Erythroblast (primary cell): ENCODE measurements around the gene MYO1H.

ENCODE experiments used
- GATA1 ChIP-seq: IDR thresholded peaks from 2 replicates; pipeline ENCODE4 v1.6.1; 2011; ENCODE audit warnings: low read depth, mild to moderate bottlenecking, control low read depth, low read length, moderate library complexity
- POLR2A ChIP-seq: IDR thresholded peaks from 2 replicates; pipeline ENCODE4 v1.6.1; 2011; ENCODE audit warnings: mild to moderate bottlenecking, low read length

DNA sequence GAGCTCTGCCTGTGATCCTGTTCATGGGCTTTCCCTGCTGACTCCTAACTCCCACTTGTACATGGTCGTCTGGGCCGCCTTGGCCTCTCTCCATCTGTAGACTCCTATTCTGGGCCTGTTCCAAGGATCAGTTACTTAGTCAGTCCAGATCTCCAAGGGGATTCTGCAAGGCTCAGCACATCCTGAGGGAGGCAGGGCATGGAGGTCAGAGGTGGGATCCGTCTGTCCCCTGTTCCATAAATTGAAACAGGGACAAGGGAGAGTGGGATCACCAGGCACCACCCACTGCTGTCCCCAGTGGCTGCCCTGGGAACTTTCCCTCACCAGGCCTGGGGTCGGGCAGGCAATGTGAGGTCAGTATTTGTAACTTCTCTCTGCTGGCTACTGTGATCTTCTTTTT lies 85.9 kb downstream of the MYO1H start:
- TF ChIP-seq POLR2A (no peak), GATA1 (no peak)
